K562 (cell line): ENCODE measurements around the gene CMTM8. TPM values are rescaled to one million over a fixed set of nuclear protein-coding genes. Genes with fewer than 3 reads are reported as not detected.

Experiments
- ATAC-seq: fragments of 200-7000 bp; cut with Tn5 transposase; 3 replicates; pipeline ENCODE4 v1.9.1; 2020; ENCODE audit warnings: moderate library complexity
- BruUV-seq: library from RNA; stranded (reverse); fragments of 400-500 nt; replicated peaks from 2 replicates; lab custom pipeline; 2021; lab: Mats Ljungman, UMichigan
- CTCF ChIA-PET: fragments of 300-600 bp; formaldehyde crosslinking; extraction: SDS; loops from one replicate; lab custom pipeline; 2021; ENCODE audit warnings: low intra/inter-chr PET ratio; lab: Yijun Ruan, JAX
- POLR2A ChIA-PET: fragments of 300-600, 350-650 bp; sonication (Branson Sonifier 250); formaldehyde crosslinking; extraction: SDS; loops from one replicate; lab custom pipeline; 2021; ENCODE audit warnings: antibody characterized with exemption, inconsistent platforms; lab: Yijun Ruan, JAX
- DNase-seq, 4 experiments: peaks; one replicate each; pipeline versions ENCODE4 v3.0.0 to v3.0.0-alpha.2; 2011 to 2018; ENCODE audit warnings: low spot score in 3 of 4, mixed read lengths in 3 of 4; ENCODE audit errors: extremely low read depth in 1 of 4
- FAIRE-seq: peaks from 2 replicates; lab custom pipeline; 2011; peaks lifted over from hg19 to GRCh38; lab: Jason Lieb, UNC
- H2AFZ ChIP-seq: 2 replicates; pipeline ENCODE4 v1.6.0; 2011; ENCODE audit warnings: low read depth, low read length, control low read depth, inconsistent platforms
- H3K27ac ChIP-seq: fragments of 200-600 bp; 3 replicates; pipeline ENCODE4 v1.8.0; 2011; ENCODE audit warnings: low read depth, mild to moderate bottlenecking, control low read depth, inconsistent platforms, low read length, moderate library complexity, mixed read lengths; ENCODE audit errors: extremely low read depth
- H3K27me3 ChIP-seq, 2 experiments: fragments of 300-600 bp in 1 of 2; 2 replicates in 1 of 2; 3 replicates in 1 of 2; pipeline versions ENCODE4 v1.6.0 to v1.8.0; 2011; ENCODE audit warnings: inconsistent platforms in 2 of 2, low read length in 2 of 2, mild to moderate bottlenecking in 1 of 2, mixed read lengths in 1 of 2, moderate library complexity in 1 of 2; ENCODE audit not compliant: control insufficient read depth in 2 of 2, insufficient read depth in 2 of 2
- H3K36me3 ChIP-seq: fragments of 300-600 bp; 3 replicates; pipeline ENCODE4 v1.8.0; 2011; ENCODE audit warnings: mild to moderate bottlenecking, low read length, inconsistent platforms; ENCODE audit not compliant: control insufficient read depth, insufficient read depth
- H3K4me1 ChIP-seq, 2 experiments: fragments of 200-600 bp in 1 of 2; replicated peaks in 1 of 2; 2 replicates in 1 of 2; 3 replicates in 1 of 2; pipeline versions ENCODE4 v1.5.1 to v1.8.0; 2011; ENCODE audit warnings: inconsistent platforms in 2 of 2, low read length in 2 of 2, mild to moderate bottlenecking in 1 of 2, mixed read lengths in 1 of 2, moderate library complexity in 1 of 2; ENCODE audit not compliant: control insufficient read depth in 2 of 2, insufficient read depth in 2 of 2
- H3K4me2 ChIP-seq: 2 replicates; pipeline ENCODE4 v1.6.1; 2011; ENCODE audit warnings: low read length, control low read depth, inconsistent platforms, mixed read lengths; ENCODE audit not compliant: insufficient read depth
- H3K4me3 ChIP-seq: fragments of 200-600 bp; sonication (generic), shearing (Covaris generic); 2 replicates; pipeline ENCODE4 v1.5.1; 2016; ENCODE audit warnings: control low read depth, inconsistent platforms
- H3K79me2 ChIP-seq: fragments of 200-600 bp; 3 replicates; pipeline ENCODE4 v1.8.0; 2011; ENCODE audit warnings: low read length, inconsistent platforms; ENCODE audit not compliant: control insufficient read depth, insufficient read depth
- H3K9ac ChIP-seq, 2 experiments: 2 replicates each; pipeline versions ENCODE4 v1.6.0 to v1.6.1; 2011; ENCODE audit warnings: low read depth in 2 of 2, low read length in 2 of 2, control low read depth in 1 of 2, inconsistent platforms in 1 of 2, mild to moderate bottlenecking in 1 of 2, mixed read lengths in 1 of 2; ENCODE audit not compliant: insufficient read depth in 1 of 2
- H3K9me1 ChIP-seq: one replicate; pipeline ENCODE4 v1.6.0; 2011; ENCODE audit warnings: inconsistent platforms, mild to moderate bottlenecking, low read length, moderate library complexity; ENCODE audit not compliant: control insufficient read depth, insufficient read depth
- H3K9me3 ChIP-seq: replicated peaks from 2 replicates; pipeline ENCODE4 v1.5.1; 2011; ENCODE audit warnings: low read depth, low read length, inconsistent platforms; ENCODE audit not compliant: control insufficient read depth, insufficient read depth
- H4K20me1 ChIP-seq: replicated peaks from 2 replicates; pipeline ENCODE4 v1.6.1; 2011; ENCODE audit warnings: low read length, inconsistent platforms, mixed read lengths; ENCODE audit not compliant: control insufficient read depth, insufficient read depth
- CBX8 ChIP-seq: fragments of 200-600 bp; sonication (generic); IDR thresholded peaks from 2 replicates; pipeline ENCODE4 v1.6.1; 2012; ENCODE audit warnings: borderline replicate concordance, mixed run types, low read depth, mild to moderate bottlenecking, moderate library complexity, mixed read lengths, low read length, control low read depth, inconsistent platforms; ENCODE audit not compliant: poor library complexity, severe bottlenecking; ENCODE audit errors: extremely low read depth
- IRF2 ChIP-seq: sonication (generic); formaldehyde crosslinking; IDR thresholded peaks from 2 replicates; pipeline ENCODE4 v1.8.1; 2022; ENCODE audit warnings: mild to moderate bottlenecking, missing genetic modification reagents
- JUNB ChIP-seq: fragments of 450-650 bp; formaldehyde crosslinking; conservative IDR thresholded peaks from 2 replicates; pipeline ENCODE4 v1.4.0; 2020; ENCODE audit warnings: mild to moderate bottlenecking
- LCOR ChIP-seq: sonication (generic); formaldehyde crosslinking; IDR thresholded peaks from 2 replicates; pipeline ENCODE4 v1.8.0; 2022; ENCODE audit warnings: mild to moderate bottlenecking, missing genetic modification reagents
- MCM5 ChIP-seq: fragments of 450-650 bp; IDR thresholded peaks from 2 replicates; pipeline ENCODE4 v1.6.1; 2016; ENCODE audit warnings: low read depth
- NCOR1 ChIP-seq: fragments of 450-650 bp; IDR thresholded peaks from 2 replicates; pipeline ENCODE4 v1.6.1; 2016; ENCODE audit warnings: mild to moderate bottlenecking, moderate library complexity
- POLR2G ChIP-seq: fragments of 200-400 bp; formaldehyde crosslinking; IDR thresholded peaks from 2 replicates; pipeline ENCODE4 v1.6.1; 2017; ENCODE audit warnings: low read depth, mild to moderate bottlenecking, antibody characterized with exemption, low read length, moderate library complexity
- SMARCA4 ChIP-seq: fragments of 450-650 bp; IDR thresholded peaks from 2 replicates; pipeline ENCODE4 v1.6.1; 2016
- STAT5A ChIP-seq: IDR thresholded peaks from 2 replicates; pipeline ENCODE4 v1.6.1; 2012; ENCODE audit warnings: low read length, inconsistent platforms, borderline replicate concordance
- TRIM25 ChIP-seq: fragments of 450-650 bp; IDR thresholded peaks from 2 replicates; pipeline ENCODE4 v1.7.0; 2016; ENCODE audit warnings: borderline replicate concordance
- ZBTB7A ChIP-seq: IDR thresholded peaks from 2 replicates; pipeline ENCODE4 v1.6.1; 2011; ENCODE audit warnings: low read depth, mild to moderate bottlenecking, low read length, moderate library complexity, borderline replicate concordance; ENCODE audit not compliant: control insufficient read depth
- ZHX1 ChIP-seq: fragments of 150-350 bp; conservative IDR thresholded peaks from 2 replicates; pipeline ENCODE4 v1.6.1; 2014; ENCODE audit warnings: low read length
- ZNF263 ChIP-seq: sonication (generic); formaldehyde crosslinking; IDR thresholded peaks from 2 replicates; pipeline ENCODE4 v1.8.0; 2022; ENCODE audit warnings: mild to moderate bottlenecking, missing genetic modification reagents, borderline replicate concordance
- WGBS: fragments of 100-300 bp; shearing (Covaris generic); methylation state at CpG from one replicate; pipeline ENCODE4 v1.1.6; 2016; ENCODE audit warnings: low coverage, mixed read lengths; ENCODE audit not compliant: insufficient coverage; ENCODE audit errors: missing lambda C conversion rate; 5-methylcytosine and 5-hydroxymethylcytosine counted together
- in situ Hi-C: fragments of 300-500 bp; cut with MboI; formaldehyde crosslinking; loops from 4 replicates; pipeline ENCODE4 v1.15.0; 2018; ENCODE audit warnings: inconsistent platforms, mixed read lengths
- intact Hi-C: fragments of 100-400 bp; cut with micrococcal nuclease; formaldehyde crosslinking; loops from 2 replicates; pipeline ENCODE4 v1.14.2; 2022
- polyA plus RNA-seq, 8 experiments: library from polyadenylated mRNA; depleted of rRNA in 4 of 8; stranded (reverse) in 5 of 8; unstranded in 3 of 8; fragments of >200 nt; fragmentation: Nextera tagmentation in 2 of 8; fragmentation: Illumina TruSeq in 1 of 8; extraction: Ambion mirVana in 2 of 8; extraction: Trizol in 1 of 8; gene quantifications; 2 replicates each; pipeline versions ENCODE4 v1.2.1 to v1.2.3, GENCODE V29; 2011 to 2014; ENCODE audit warnings: inconsistent platforms in 1 of 8, missing spikeins in 1 of 8
- total RNA-seq, 7 experiments: library from RNA; depleted of rRNA in 6 of 7; stranded (reverse); fragments of >200 nt in 6 of 7; fragmentation: Illumina TruSeq in 2 of 7; extraction: Trizol in 2 of 7; gene quantifications; 2 replicates each; pipeline versions ENCODE4 v1.2.1 to v1.2.3, GENCODE V29; 2011 to 2021; ENCODE audit warnings: low replicate concordance in 1 of 7
- TF ChIP-seq, protein P1 (sequence below): fragments of 450-650 bp; formaldehyde crosslinking; IDR thresholded peaks from 2 replicates; pipeline ENCODE4 v1.4.0; 2020; ENCODE audit warnings: mild to moderate bottlenecking, mixed read lengths

The CMTM8 gene
- total and polyA plus RNA-seq, 9 of the 15 experiments (the other 6 are each of a cell fraction or from before 2014, with no cell fraction given): not detected

GRCh38 chr3:32301426-32301825, 62.9 kb downstream of the CMTM8 start:
- no peak overlapping the region for H3K4me2 ChIP-seq
- WGBS: 0% methylated on average over 2 of the region's 2 CpGs
- H3K4me3 ChIP-seq: no peak overlapping the region
- H4K20me1 ChIP-seq: no peaks in the 10 kb centered on the region
- BruUV-seq: no TSS peak
- FAIRE-seq (no peak), ATAC-seq (no peak), DNase-seq (no peak)
- no peak overlapping the region for H2AFZ ChIP-seq
- H3K9me3 ChIP-seq: no peaks in the 10 kb centered on the region
- CTCF ChIA-PET: interaction anchor here (0.5 kb wide), 1 partner anchor 640 kb away, joined by 4 read pairs; no protein-coding TSS in a partner anchor
- TF ChIP-seq SMARCA4 (no peak), JUNB (CRISPR knock-in tag) (no peak), NCOR1 (no peak), LCOR (CRISPR knock-in tag) (no peak), ZHX1 (no peak), CBX8 (no peak), MCM5 (no peak), POLR2G (no peak), STAT5A (no peak), ZNF263 (CRISPR knock-in tag) (no peak), TRIM25 (no peak), ZBTB7A (no peak), IRF2 (CRISPR knock-in tag) (no peak)
- TF ChIP-seq, protein P1, sequence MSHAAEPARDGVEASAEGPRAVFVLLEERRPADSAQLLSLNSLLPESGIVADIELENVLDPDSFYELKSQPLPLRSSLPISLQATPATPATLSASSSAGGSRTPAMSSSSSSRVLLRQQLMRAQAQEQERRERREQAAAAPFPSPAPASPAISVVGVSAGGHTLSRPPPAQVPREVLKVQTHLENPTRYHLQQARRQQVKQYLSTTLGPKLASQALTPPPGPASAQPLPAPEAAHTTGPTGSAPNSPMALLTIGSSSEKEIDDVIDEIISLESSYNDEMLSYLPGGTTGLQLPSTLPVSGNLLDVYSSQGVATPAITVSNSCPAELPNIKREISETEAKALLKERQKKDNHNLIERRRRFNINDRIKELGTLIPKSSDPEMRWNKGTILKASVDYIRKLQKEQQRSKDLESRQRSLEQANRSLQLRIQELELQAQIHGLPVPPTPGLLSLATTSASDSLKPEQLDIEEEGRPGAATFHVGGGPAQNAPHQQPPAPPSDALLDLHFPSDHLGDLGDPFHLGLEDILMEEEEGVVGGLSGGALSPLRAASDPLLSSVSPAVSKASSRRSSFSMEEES (CRISPR knock-in tag): no peak
- in situ Hi-C loops: no loop called here
- POLR2A ChIA-PET: interaction anchor here (0.7 kb wide), 1 partner anchor 366 kb away, joined by 3 read pairs; no protein-coding TSS in a partner anchor
- peaks cover 6 to 8% of the 10 kb centered on the region in 2 experiments; a peak in 2 of 5 replicates for H3K27me3 ChIP-seq
- H3K36me3 ChIP-seq: no peaks in the 10 kb centered on the region
- H3K9me1 ChIP-seq: no peaks in the 10 kb centered on the region
- intact Hi-C loops: no loop called here
- H3K27ac ChIP-seq: no peak overlapping the region
- no peak overlapping the region for H3K9ac ChIP-seq
- H3K4me1 ChIP-seq: no peaks in the 10 kb centered on the region
- no peaks in the 10 kb centered on the region for H3K79me2 ChIP-seq
